OCI-LY1 (cell line): ENCODE results near the gene TKFC.
A peak's percentile ranks its signal among the peaks of the same experiment; 100 is the strongest.

Source experiments
- H2AFZ ChIP-seq: fragments of 200-600 bp; sonication (generic), shearing (Covaris generic); 2 replicates; pipeline ENCODE4 v1.6.0; 2014; ENCODE audit warnings: antibody characterized with exemption, mild to moderate bottlenecking, low read length
- H3F3A ChIP-seq: fragments of 200-600 bp; sonication (generic), shearing (Covaris generic); 2 replicates; pipeline ENCODE4 v1.6.0; 2014; ENCODE audit warnings: mild to moderate bottlenecking, antibody characterized with exemption, low read length, moderate library complexity; ENCODE audit not compliant: insufficient read depth
- H3K27ac ChIP-seq: fragments of 200-600 bp; sonication (generic); 2 replicates; pipeline ENCODE4 v1.5.1; 2014; ENCODE audit warnings: low read length, mixed run types, mild to moderate bottlenecking, low read depth; ENCODE audit not compliant: poor library complexity, severe bottlenecking
- H3K27me3 ChIP-seq: fragments of 200-600 bp; sonication (generic); 2 replicates; pipeline ENCODE4 v1.6.0; 2014; ENCODE audit warnings: antibody characterized with exemption, mild to moderate bottlenecking, low read length, moderate library complexity; ENCODE audit not compliant: insufficient read depth
- H3K36me3 ChIP-seq: fragments of 200-600 bp; sonication (generic); 2 replicates; pipeline ENCODE4 v1.6.1; 2014; ENCODE audit warnings: mild to moderate bottlenecking, antibody characterized with exemption, low read length, moderate library complexity, mixed read lengths; ENCODE audit not compliant: insufficient read depth
- H3K4me1 ChIP-seq: fragments of 200-600 bp; sonication (generic); 2 replicates; pipeline ENCODE4 v1.5.1; 2014; ENCODE audit warnings: mild to moderate bottlenecking, low read length, moderate library complexity; ENCODE audit not compliant: insufficient read depth, severe bottlenecking
- H3K4me2 ChIP-seq: fragments of 200-600 bp; sonication (generic), shearing (Covaris generic); 2 replicates; pipeline ENCODE4 v1.6.1; 2014; ENCODE audit warnings: low read length
- H3K4me3 ChIP-seq: fragments of 200-600 bp; sonication (generic); 2 replicates; pipeline ENCODE4 v1.5.1; 2014; ENCODE audit warnings: low read length, low read depth, mild to moderate bottlenecking, mixed read lengths; ENCODE audit not compliant: poor library complexity, severe bottlenecking
- H3K79me2 ChIP-seq: fragments of 200-600 bp; shearing (Covaris generic); 2 replicates; pipeline ENCODE4 v1.6.1; 2016; ENCODE audit warnings: mixed run types, low read length, mixed read lengths; ENCODE audit not compliant: insufficient read depth
- H3K9ac ChIP-seq: fragments of 200-600 bp; sonication (generic), shearing (Covaris generic); 2 replicates; pipeline ENCODE4 v1.6.1; 2014; ENCODE audit warnings: mild to moderate bottlenecking, low read length, mixed read lengths
- H3K9me2 ChIP-seq: fragments of 200-600 bp; sonication (generic), shearing (Covaris generic); 2 replicates; pipeline ENCODE4 v1.6.1; 2014; ENCODE audit warnings: low read depth, mild to moderate bottlenecking, low read length, mixed read lengths
- H3K9me3 ChIP-seq: fragments of 200-600 bp; shearing (Covaris generic); 2 replicates; pipeline ENCODE4 v1.6.1; 2014; ENCODE audit warnings: low read length, mixed read lengths
- H4K20me1 ChIP-seq: fragments of 200-600 bp; sonication (generic), shearing (Covaris generic); 2 replicates; pipeline ENCODE4 v1.6.0; 2016; ENCODE audit warnings: mild to moderate bottlenecking, low read length; ENCODE audit not compliant: insufficient read depth
- EZH2 ChIP-seq: fragments of 200-600 bp; sonication (generic), shearing (Covaris generic); IDR thresholded peaks from 2 replicates; pipeline ENCODE4 v1.8.0; 2017; ENCODE audit warnings: borderline replicate concordance, mixed run types, mild to moderate bottlenecking, antibody characterized with exemption, low read length, moderate library complexity, mixed read lengths
- TF ChIP-seq, protein P1 (sequence below): fragments of 200-600 bp; sonication (generic), shearing (Covaris generic); IDR thresholded peaks from 2 replicates; pipeline ENCODE4 v1.5.1; 2017; ENCODE audit warnings: mild to moderate bottlenecking, antibody characterized with exemption, low read length, moderate library complexity, mixed read lengths

TKFC gene

DNA sequence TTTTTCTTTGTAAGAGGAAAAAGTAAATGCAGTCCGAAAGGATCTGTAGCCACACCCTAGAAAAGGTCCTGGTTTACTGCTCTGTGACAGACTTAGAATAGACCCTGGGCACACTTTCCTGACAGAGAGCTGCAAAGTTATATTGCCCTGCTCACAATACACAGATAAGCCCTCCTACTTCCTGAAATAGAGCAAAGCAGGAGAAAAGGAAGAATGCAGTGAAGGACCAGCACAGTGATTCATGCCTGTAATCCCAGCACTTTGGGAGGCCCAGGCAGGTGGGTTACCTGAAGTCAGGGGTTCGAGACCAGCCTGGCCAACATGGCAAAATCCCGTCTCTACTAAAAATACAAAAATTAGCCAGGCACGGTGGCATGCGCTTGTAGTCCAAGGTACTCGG, 26.5 kb downstream of the TKFC start:
- H3K9me2 ChIP-seq = no peaks in the 10 kb centered on the region
- peaks cover 30% of the 10 kb centered on the region for H3K36me3 ChIP-seq
- no peaks in the 10 kb centered on the region for H4K20me1 ChIP-seq
- TF ChIP-seq, protein P1, sequence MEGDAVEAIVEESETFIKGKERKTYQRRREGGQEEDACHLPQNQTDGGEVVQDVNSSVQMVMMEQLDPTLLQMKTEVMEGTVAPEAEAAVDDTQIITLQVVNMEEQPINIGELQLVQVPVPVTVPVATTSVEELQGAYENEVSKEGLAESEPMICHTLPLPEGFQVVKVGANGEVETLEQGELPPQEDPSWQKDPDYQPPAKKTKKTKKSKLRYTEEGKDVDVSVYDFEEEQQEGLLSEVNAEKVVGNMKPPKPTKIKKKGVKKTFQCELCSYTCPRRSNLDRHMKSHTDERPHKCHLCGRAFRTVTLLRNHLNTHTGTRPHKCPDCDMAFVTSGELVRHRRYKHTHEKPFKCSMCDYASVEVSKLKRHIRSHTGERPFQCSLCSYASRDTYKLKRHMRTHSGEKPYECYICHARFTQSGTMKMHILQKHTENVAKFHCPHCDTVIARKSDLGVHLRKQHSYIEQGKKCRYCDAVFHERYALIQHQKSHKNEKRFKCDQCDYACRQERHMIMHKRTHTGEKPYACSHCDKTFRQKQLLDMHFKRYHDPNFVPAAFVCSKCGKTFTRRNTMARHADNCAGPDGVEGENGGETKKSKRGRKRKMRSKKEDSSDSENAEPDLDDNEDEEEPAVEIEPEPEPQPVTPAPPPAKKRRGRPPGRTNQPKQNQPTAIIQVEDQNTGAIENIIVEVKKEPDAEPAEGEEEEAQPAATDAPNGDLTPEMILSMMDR = no peak
- no peak for TF ChIP-seq EZH2
- peaks cover 70% of the 10 kb centered on the region for H3K4me1 ChIP-seq
- no peaks in the 10 kb centered on the region for H3K9me3 ChIP-seq
- H2AFZ ChIP-seq = no peak overlapping the region
- no peaks in the 10 kb centered on the region for H3K27me3 ChIP-seq
- peaks cover 30% of the 10 kb centered on the region for H3K79me2 ChIP-seq
- peak overlapping the region; percentile 92 for H3K4me3 ChIP-seq
- H3K9ac ChIP-seq = peak overlapping the region; percentile 96; the same call in 1 of the 2 replicates
- peak overlapping the region; percentile 80 for H3K4me2 ChIP-seq
- peaks cover 15% of the 10 kb centered on the region for H3F3A ChIP-seq
- H3K27ac ChIP-seq = peak overlapping the region; percentile 99

DNA sequence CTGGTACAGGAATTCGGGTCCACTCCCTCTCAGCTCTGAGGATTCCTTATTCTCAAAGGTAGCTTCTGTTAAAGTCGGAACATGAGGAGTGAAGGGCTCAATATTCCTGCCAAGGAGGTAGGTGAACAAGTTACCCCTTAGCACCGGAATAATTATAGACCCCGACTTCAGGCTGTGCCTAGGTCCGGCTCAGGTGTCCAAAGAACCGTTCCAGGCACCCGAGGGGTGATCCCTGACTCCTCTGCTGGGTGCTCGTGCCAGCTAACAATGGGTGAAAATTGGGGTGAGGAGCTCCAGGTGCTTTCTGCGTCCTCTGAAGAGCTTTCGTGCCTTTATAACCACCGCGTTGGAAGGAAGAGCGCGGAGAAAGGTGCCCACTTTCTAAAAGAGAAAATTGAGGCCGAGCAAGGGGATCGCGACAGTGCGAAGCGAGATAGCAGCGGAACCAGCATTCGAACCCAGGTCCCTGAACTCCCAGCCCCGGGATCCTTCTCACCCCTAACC, 28.3 kb downstream of the TKFC start:
- H3K9me2 ChIP-seq = no peaks in the 10 kb centered on the region
- H3K9ac ChIP-seq = peak overlapping the region; percentile 96
- H3K4me1 ChIP-seq = peaks cover 52% of the 10 kb centered on the region
- peaks cover 15% of the 10 kb centered on the region for H3F3A ChIP-seq
- TF ChIP-seq, protein P1 = no peak
- TF ChIP-seq EZH2 = no peak
- H3K9me3 ChIP-seq = no peaks in the 10 kb centered on the region
- no peaks in the 10 kb centered on the region for H3K27me3 ChIP-seq
- peak overlapping the region; percentile 80 for H3K4me2 ChIP-seq
- H3K4me3 ChIP-seq = peak overlapping the region; percentile 92
- peaks cover 34% of the 10 kb centered on the region for H3K36me3 ChIP-seq
- H4K20me1 ChIP-seq = no peaks in the 10 kb centered on the region
- no peak overlapping the region for H2AFZ ChIP-seq
- peak overlapping the region; percentile 99 for H3K27ac ChIP-seq
- peaks cover 30% of the 10 kb centered on the region for H3K79me2 ChIP-seq

DNA sequence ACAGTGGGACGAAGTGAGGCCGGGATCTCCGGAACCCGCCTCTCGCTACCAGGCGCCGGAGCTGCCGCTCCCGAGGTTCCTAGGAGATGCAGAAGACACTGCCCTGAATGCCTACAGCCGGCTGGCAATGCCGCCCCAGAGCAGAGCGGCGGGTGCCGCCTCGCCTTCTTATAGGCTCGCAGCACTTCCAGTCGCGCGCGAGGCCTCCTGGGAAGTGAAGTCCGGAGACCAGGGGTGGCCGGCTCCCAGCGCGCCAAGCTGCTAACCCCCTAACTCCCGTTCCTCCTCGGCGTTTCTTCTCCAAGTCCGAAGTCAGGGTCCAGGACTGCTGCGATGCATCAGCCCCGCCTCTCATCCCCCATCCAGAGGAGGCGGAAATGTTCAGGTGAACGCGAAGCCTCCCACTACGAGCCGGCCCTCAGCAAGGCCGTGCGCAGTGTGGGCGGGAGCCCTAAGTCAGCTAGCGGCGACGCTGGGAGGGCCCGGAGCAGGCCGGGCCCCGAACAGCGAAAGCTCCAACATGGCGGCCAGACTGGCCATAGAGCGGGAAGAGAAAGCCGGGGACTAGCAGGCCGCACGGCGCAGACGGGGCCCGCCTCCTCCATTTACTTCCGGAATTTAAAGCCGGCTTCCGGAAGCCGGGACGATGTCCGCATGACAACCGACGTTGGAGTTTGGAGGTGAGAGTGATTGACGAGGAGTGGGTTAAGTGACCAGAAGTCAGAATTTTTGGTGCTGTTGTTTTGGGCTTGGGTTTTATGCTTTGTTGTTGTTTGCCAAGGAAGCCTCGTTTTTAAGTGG, 28.9 kb downstream of the TKFC start, which contains the start of the genes CYB561A3 and TMEM138:
CYB561A3 (minus strand) TSS at position 142 of the 801 bp plus-strand sequence. CDS start 5,169 bp downstream, outside the sequence.
TMEM138 (plus strand) TSS at position 634 of the 801 bp plus-strand sequence. CDS start 2,017 bp downstream, outside the sequence.
- Histone ChIP-seq H3K4me3 (peak within 1 kb of the TSS; percentile 92), H3K4me1 (peaks cover 46% of the 10 kb centered on the region), H3K9me3 (no peaks in the 10 kb centered on the region), H3F3A (peaks cover 15% of the 10 kb centered on the region), H3K27ac (peak within 1 kb of the TSS; percentile 99), H3K79me2 (peaks cover 30% of the 10 kb centered on the region), H3K9ac (peak within 1 kb of the TSS; percentile 96), H4K20me1 (no peaks in the 10 kb centered on the region), H3K27me3 (no peaks in the 10 kb centered on the region), H3K4me2 (peak within 1 kb of the TSS; percentile 80), H3K36me3 (peaks cover 40% of the 10 kb centered on the region), H3K9me2 (no peaks in the 10 kb centered on the region), H2AFZ (no peak within 1 kb of the TSS)
- TF ChIP-seq EZH2 = no peak
- TF ChIP-seq, protein P1 = no peak
